Activated CD8-positive, alpha-beta memory T cell treated with anti-CD3 and anti-CD28 coated beads, Interleukin-2, amount 50 U/mL, for 1 hour (primary cell): Measurements from ENCODE around the gene CACNA1A.

Source experiments
- DNase-seq: peaks from one replicate; pipeline ENCODE4 v3.0.0-alpha.2; 2020; ENCODE audit errors: extremely low read depth

CACNA1A gene

GRCh38 chr19:13493516-13494310 is 12.6 kb downstream of the CACNA1A start:
- DNase-seq: no peak

- no peak for DNase-seq
Measured at GRCh38 chr19:13492128-13492527, 14.2 kb downstream of the CACNA1A start.

DNA sequence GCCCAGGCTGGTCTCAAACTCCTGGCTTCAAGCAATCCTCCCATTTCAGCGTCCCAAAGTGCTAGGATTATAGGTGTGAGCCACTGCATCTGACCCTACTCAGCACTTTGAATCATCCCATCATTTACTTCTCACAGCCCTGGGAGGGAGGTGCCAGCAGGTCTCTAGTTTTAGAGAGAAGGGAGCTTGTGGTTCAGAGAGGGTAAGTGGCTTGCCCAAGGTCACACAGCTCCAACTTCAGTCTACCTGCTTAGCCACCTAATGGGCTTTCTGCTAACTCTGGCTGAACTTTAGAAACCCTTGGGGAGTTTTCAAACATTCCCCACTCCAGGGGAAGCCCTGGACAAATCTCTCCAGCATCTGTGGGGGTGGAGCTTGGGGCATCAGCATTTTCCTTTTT is 18.3 kb downstream of the CACNA1A start:
- no peak for DNase-seq

DNA sequence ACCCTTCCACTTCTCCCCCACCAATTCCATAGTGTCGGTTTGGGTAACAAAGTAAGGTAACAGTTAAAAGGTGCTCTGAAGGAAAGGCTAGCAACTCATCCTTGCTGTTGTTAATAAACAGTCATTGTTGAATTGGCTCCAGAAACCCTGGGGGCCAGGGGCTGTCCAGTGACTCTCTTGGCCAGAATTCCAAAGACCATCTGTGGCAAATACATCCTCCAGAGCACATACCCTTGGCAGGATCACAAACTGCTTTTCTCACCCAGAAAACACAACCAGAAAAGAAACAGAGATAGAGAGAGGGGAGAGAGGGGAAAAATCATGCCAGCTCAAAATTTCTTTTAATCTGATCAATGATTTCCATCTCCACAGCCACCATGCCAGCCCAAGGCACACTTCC is 22.1 kb downstream of the CACNA1A start:
- no peak for DNase-seq

GRCh38 chr19:13483215-13483614 is 23.1 kb downstream of the CACNA1A start:
- no peak for DNase-seq

DNA sequence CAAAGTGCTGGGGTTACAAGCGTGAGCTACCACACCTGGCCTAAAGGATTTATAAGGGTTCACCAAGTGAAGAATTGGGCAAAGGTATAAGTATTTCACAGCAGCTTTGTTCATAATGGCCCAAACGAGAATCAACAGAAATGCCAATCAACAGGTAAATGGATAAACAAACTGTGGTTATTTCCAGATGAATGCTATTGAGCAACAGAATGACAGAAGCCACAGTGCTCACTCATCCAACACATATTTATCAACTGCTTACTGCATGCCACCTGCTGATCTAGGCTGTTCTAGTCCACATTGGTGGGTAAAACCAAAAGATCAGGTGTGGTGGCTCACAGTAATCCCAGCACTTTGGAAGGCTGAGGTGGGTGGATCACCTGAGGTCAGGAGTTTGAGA is 27.7 kb downstream of the CACNA1A start:
- no peak for DNase-seq

DNA sequence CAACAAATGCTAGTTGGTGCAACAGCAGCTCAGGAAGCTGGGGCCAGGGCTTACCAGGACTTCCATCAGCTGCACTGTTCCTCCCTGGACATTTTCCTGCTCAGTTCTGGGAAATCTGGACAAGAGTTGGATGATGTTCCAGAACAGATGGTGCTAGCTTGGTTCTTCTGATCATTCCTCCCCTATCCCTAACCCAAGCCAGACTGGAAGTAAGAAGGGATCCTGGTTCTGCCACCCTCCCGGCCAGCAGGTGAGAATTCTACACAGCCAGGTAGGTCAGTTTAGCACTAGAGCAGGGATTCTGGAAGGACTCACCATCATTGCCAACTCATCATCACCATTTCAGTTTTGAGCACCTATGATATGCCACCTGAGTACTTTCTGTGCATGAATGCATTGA is 30.2 kb downstream of the CACNA1A start:
- DNase-seq: no peak

GRCh38 chr19:13475044-13475443 is 31.2 kb downstream of the CACNA1A start:
- no peak for DNase-seq

GRCh38 chr19:13466697-13467096 is 39.6 kb downstream of the CACNA1A start:
- DNase-seq: no peak

DNA sequence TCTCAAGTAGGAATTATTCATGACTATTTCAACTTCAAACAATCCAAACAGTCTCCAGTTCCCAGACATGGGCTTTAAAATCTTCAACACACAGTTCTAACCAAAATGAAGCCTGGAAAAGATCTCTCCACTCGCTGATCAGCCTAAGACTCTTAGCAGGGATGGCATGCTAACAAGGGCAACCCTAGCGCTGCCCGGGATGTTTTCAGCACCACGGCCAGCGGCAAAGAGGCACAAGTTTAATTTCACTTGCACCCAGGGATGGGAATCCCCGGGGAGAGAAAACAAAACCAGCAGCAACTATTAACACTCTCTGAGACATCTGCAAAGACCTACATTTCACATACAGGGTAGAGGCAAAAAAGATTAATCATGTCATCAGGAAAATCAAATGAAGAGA is 43.0 kb downstream of the CACNA1A start:
- DNase-seq: no peak

GRCh38 chr19:13461536-13461935 is 44.7 kb downstream of the CACNA1A start:
- DNase-seq: no peak

- no peak for DNase-seq
Measured at GRCh38 chr19:13460045-13460444, 46.2 kb downstream of the CACNA1A start.

DNA sequence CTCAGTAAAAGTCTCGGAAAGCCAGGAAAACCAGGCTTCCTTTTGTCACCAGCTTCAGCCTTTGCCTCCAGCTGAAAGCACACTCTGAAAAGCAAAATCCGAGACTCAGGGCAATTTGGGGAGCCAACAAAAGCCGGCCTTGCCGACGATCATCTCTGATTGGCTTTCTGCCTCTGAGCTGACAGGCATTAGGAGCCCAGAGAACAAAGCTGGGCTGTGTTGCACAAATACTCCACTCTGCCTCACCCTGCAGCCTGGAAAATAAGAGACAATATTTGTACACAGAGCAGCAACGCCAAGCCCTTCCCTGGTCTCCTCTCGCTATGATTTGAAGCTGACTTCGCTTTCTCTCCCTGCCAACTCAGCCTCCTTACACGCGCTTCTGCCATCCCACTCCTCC is 46.9 kb downstream of the CACNA1A start:
- DNase-seq: no peak

GRCh38 chr19:13451434-13451995 is 54.8 kb downstream of the CACNA1A start:
- DNase-seq: no peak

GRCh38 chr19:13447978-13448377 is 58.3 kb downstream of the CACNA1A start:
- no peak for DNase-seq

DNA sequence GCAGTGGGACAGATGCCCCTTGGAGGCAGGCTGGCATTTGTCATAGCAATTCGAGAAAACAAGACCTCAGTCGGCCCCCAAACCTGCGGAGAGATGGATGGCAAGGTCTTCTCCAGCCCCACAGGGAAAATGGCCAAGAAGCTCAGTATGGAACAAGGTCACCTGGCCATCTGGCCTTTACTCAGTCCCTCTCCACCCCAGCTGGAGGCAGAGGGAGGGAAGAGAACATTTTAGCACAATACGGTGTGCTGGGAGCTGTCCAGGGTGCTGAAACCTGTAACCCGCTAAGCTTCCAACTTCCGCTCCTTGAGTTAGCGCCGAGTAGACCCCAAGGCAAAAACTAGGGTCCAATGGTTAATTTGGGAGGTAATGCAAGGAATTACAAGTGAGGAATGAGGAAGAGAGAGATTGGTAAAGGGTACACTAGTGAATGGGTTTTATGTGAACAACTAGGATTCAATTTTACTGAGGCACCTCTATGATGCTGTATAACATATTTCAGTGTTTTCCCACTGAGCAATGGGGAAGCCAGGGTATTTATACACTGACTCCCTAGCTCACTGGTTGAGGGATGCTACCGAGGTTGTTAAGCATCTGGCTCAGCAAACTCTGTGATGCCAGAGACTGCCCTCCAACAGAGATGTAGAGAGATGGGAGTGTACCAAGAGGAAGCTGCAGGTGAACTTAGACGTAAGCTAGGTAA is 64.3 kb downstream of the CACNA1A start:
- DNase-seq: no peak

DNA sequence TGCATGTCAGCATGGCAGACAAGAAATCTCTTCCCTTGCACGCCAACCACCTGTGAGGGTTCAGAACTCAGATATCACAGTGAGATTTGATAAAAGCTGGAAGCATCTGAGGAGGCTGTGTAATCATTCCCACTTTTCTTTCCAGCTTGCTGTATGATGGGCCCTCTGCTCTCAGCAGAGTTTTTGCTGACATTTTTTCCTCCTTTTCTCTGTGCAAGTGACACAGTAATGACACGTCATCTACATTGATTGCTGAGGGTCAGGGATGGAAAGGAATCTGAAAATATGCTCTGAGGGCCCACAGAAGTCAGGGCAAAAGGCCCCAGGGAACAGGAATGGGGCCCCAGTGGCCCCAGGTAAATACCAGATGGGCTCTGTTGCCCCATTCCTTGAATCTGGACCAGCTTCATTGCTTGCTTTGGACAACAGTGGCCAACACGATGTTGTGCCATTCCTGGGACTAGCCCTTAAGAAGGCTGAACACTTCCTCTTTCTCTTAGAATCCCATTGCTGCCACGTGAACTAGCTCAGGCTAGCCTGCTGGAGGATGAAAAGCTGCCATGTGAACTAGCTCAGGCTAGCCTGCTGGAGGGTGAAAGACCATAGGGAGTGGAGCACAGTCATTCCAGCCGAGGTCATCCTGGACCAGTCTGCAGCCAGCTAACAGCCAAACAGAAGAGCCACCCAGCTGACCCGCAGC is 68.2 kb downstream of the CACNA1A start:
- no peak for DNase-seq

GRCh38 chr19:13436352-13436751 is 69.9 kb downstream of the CACNA1A start:
- no peak for DNase-seq

DNA sequence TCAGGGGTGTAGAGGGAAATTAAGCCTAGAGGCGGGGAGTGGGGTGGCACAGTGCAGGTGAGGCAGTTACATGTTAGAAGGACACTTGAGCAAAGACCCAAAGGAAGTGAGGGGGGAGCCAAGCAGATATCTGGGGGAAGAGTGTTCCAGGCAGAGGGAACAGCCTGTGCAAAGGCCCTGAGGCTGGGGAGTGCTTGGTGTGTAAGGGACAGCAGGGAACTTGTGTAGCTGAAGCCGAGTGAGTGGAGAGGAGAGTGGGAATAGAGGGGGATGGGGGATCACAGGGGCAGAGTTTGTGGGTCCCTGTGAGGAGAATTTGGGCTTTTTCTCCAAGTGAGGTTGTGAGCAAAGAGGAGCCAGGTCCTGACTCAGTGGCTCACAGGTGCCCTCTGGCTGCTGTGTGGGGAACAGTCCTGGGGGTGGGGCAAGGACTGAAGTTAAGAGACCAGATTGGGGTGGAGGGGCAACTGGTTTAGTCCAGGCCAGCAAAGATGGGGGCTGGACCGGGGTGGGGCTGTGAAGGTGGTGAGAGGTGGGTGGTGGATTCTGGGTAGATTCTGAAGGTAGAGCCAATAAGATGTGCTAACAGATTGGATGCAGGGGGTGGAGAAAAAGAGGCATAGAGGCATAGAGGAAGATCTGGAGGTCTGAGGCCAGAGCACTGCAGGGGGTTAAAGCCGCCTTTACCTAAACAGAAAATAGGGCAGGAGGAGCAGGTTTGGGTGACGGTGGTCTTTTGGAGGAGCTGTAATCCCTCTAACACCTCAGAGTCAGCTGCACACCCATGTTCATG is 75.3 kb downstream of the CACNA1A start:
- no peak for DNase-seq

- DNase-seq: no peak
Measured at GRCh38 chr19:13429563-13429962, 76.7 kb downstream of the CACNA1A start.

GRCh38 chr19:13428352-13428751 is 77.9 kb downstream of the CACNA1A start:
- no peak for DNase-seq
